IMR-90 (cell line): Measurements from ENCODE around the gene CLCF1.

Experiments
- BHLHE40 ChIP-seq: fragments of 150-350 bp; IDR thresholded peaks from 2 replicates; pipeline ENCODE4 v1.6.1; 2016; ENCODE audit warnings: mild to moderate bottlenecking, low read depth, low read length
- CEBPB ChIP-seq: IDR thresholded peaks from 2 replicates; pipeline ENCODE4 v1.6.1; 2012; ENCODE audit warnings: low read depth, low read length, improper control_type of control experiment
- FOS ChIP-seq: fragments of 150-350 bp; IDR thresholded peaks from 2 replicates; pipeline ENCODE4 v1.6.1; 2016; ENCODE audit warnings: low read depth, low read length
- MAFK ChIP-seq: IDR thresholded peaks from 2 replicates; pipeline ENCODE4 v1.6.1; 2012; ENCODE audit warnings: low read depth, low read length, improper control_type of control experiment
- NFE2L2 ChIP-seq: fragments of 150-350 bp; IDR thresholded peaks from 2 replicates; pipeline ENCODE4 v1.6.1; 2016; ENCODE audit warnings: low read depth, mild to moderate bottlenecking, low read length
- POLR2A ChIP-seq: IDR thresholded peaks from 2 replicates; pipeline ENCODE4 v1.6.1; 2012; ENCODE audit warnings: mild to moderate bottlenecking, low read depth, low read length
- RAD21 ChIP-seq: IDR thresholded peaks from 2 replicates; pipeline ENCODE4 v1.6.1; 2012; ENCODE audit warnings: low read length, improper control_type of control experiment
- RCOR1 ChIP-seq: IDR thresholded peaks from 2 replicates; pipeline ENCODE4 v1.6.1; 2012; ENCODE audit warnings: mild to moderate bottlenecking, low read length, improper control_type of control experiment; ENCODE audit not compliant: insufficient replicate concordance
- RFX5 ChIP-seq: IDR thresholded peaks from 2 replicates; pipeline ENCODE4 v1.8.0; 2012; ENCODE audit warnings: low read depth, mild to moderate bottlenecking, low read length, moderate library complexity
- SMC3 ChIP-seq: fragments of 150-350 bp; IDR thresholded peaks from 2 replicates; pipeline ENCODE4 v1.6.1; 2016; ENCODE audit warnings: low read depth, mild to moderate bottlenecking, antibody characterized with exemption, low read length, moderate library complexity
- TF ChIP-seq, protein P1 (sequence below): conservative IDR thresholded peaks from 2 replicates; pipeline ENCODE4 v1.5.1; 2012; ENCODE audit warnings: mild to moderate bottlenecking, low read depth, low read length, improper control_type of control experiment
- TF ChIP-seq, protein P2 (sequence below): fragments of 150-350 bp; IDR thresholded peaks from 2 replicates; pipeline ENCODE4 v1.6.1; 2017; ENCODE audit warnings: mild to moderate bottlenecking, antibody characterized with exemption, low read length, low read depth

DNA sequence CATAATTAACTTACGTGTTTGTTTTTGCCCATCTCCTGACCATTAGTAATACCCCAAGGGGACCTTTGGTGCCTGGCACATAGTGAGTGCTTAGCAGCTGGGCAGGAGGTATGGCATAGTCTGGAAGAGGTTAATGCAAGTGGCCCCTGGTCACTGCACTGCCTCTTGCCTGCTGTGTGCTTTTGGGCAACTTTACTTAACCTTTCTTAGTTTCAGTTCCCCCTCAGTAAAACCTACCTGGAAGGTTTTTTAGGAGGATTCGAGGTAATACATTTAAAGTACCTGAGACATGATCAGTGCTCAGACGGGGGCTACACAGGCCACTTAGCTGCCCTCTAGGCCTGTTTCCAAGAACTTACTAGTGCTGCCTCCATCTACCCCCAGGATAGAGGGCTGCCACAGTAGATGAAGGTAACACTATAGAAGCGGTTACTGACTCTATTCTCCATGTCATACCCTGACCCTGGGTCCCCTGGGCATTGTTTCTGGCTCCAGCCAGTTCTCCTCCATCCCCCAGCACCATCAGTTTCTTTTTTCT is 23.4 kb downstream of the CLCF1 start:
- TF ChIP-seq, protein P1, sequence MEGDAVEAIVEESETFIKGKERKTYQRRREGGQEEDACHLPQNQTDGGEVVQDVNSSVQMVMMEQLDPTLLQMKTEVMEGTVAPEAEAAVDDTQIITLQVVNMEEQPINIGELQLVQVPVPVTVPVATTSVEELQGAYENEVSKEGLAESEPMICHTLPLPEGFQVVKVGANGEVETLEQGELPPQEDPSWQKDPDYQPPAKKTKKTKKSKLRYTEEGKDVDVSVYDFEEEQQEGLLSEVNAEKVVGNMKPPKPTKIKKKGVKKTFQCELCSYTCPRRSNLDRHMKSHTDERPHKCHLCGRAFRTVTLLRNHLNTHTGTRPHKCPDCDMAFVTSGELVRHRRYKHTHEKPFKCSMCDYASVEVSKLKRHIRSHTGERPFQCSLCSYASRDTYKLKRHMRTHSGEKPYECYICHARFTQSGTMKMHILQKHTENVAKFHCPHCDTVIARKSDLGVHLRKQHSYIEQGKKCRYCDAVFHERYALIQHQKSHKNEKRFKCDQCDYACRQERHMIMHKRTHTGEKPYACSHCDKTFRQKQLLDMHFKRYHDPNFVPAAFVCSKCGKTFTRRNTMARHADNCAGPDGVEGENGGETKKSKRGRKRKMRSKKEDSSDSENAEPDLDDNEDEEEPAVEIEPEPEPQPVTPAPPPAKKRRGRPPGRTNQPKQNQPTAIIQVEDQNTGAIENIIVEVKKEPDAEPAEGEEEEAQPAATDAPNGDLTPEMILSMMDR: no peak
- TF ChIP-seq RAD21 (no peak), POLR2A (no peak), SMC3 (no peak), BHLHE40 (no peak), MAFK (no peak), RCOR1 (no peak), RFX5 (no peak), FOS (no peak), CEBPB (no peak), NFE2L2 (no peak)
- TF ChIP-seq, protein P2, sequence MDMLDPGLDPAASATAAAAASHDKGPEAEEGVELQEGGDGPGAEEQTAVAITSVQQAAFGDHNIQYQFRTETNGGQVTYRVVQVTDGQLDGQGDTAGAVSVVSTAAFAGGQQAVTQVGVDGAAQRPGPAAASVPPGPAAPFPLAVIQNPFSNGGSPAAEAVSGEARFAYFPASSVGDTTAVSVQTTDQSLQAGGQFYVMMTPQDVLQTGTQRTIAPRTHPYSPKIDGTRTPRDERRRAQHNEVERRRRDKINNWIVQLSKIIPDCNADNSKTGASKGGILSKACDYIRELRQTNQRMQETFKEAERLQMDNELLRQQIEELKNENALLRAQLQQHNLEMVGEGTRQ: no peak
